ENCODE results near the gene LDLRAP1.

The LDLRAP1 gene

GRCh38 chr1:25563330-25564215 is 20.2 kb downstream of the LDLRAP1 start:
- DNase-seq, result no peak

- no peak for DNase-seq
Observed at GRCh38 chr1:25564777-25565574, 21.6 kb downstream of the LDLRAP1 start.

GRCh38 chr1:25565626-25566025 is 22.2 kb downstream of the LDLRAP1 start:
- no peak for DNase-seq

GRCh38 chr1:25566176-25566729 is 22.8 kb downstream of the LDLRAP1 start:
- DNase-seq, result no peak

GRCh38 chr1:25566730-25567341 is 23.4 kb downstream of the LDLRAP1 start:
- no peak for DNase-seq

- DNase-seq, result no peak
Observed at GRCh38 chr1:25567710-25568089, 24.3 kb downstream of the LDLRAP1 start.

GRCh38 chr1:25568090-25568833 is 24.9 kb downstream of the LDLRAP1 start:
- no peak for DNase-seq

GRCh38 chr1:25568834-25569596 is 25.6 kb downstream of the LDLRAP1 start:
- DNase-seq, result no peak

- DNase-seq, result no peak
Observed at GRCh38 chr1:25569597-25570396, 26.4 kb downstream of the LDLRAP1 start.

- DNase-seq, result no peak
Observed at GRCh38 chr1:25570798-25571521, 27.6 kb downstream of the LDLRAP1 start.

GRCh38 chr1:25571522-25571970 is 28.1 kb downstream of the LDLRAP1 start:
- no peak for DNase-seq

- DNase-seq, result no peak
Observed at GRCh38 chr1:25572107-25572506, 28.7 kb downstream of the LDLRAP1 start.

- DNase-seq, result no peak
Observed at GRCh38 chr1:25572708-25573590, 29.5 kb downstream of the LDLRAP1 start.

- no peak for DNase-seq
Observed at GRCh38 chr1:25573591-25573930, 30.2 kb downstream of the LDLRAP1 start.

- no peak for DNase-seq
Observed at GRCh38 chr1:25573961-25574360, 30.6 kb downstream of the LDLRAP1 start.

- no peak for DNase-seq
Observed at GRCh38 chr1:25575191-25575590, 31.8 kb downstream of the LDLRAP1 start.

GRCh38 chr1:25576459-25577133 is 33.2 kb downstream of the LDLRAP1 start:
- DNase-seq, result no peak

- no peak for DNase-seq
Observed at GRCh38 chr1:25577134-25577920, 33.9 kb downstream of the LDLRAP1 start.
